NT2/D1 (cell line): ENCODE measurements around the gene IRX4.

Experiments
- SUZ12 ChIP-seq: IDR thresholded peaks from 2 replicates; pipeline ENCODE4 v1.6.1; 2011; ENCODE audit not compliant: insufficient read length, insufficient read depth; ENCODE audit errors: extremely low read depth
- YY1 ChIP-seq: IDR thresholded peaks from 2 replicates; pipeline ENCODE4 v1.6.1; 2011; ENCODE audit not compliant: insufficient read length, insufficient read depth
- ZNF274 ChIP-seq: IDR thresholded peaks from 2 replicates; pipeline ENCODE4 v1.6.1; 2011; ENCODE audit warnings: mild to moderate bottlenecking, low read depth, low read length

DNA sequence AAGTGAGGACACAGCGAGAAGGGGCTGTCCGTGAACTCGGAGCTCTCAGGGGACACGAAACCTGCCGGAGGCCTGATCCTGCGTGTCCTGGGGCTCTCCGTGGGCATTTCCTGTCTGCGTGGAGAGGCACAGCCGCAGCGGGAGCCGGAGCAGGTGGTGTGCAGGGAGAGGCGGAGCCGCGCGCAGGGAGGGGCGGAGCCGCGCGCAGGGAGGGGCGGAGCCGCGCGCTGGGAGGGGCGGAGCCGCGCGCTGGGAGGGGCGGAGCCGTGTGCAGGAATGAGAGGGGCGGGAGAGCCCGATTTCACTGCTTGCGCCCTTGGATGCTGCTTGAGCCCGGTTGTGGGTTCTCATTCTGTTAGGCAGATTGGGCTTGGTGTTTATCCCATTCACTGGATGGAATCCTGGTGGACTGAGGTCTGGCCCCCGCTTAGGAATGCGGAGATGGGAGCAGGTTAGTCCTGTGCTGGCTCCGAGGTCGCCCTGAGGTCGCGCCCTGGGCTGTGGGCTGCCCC, 54.8 kb downstream of the IRX4 start:
- no peak for TF ChIP-seq ZNF274
- TF ChIP-seq YY1, result no peak
- no peak for TF ChIP-seq SUZ12
